Pancreas (tissue), 10 donors: ENCODE data around the gene B9D2. TPM values are rescaled to one million over a fixed set of nuclear protein-coding genes. Genes with fewer than 3 reads are reported as not detected.
A peak's percentile ranks its signal among the peaks of the same experiment; 100 is the strongest.

Experiments used
- ATAC-seq, 4 donors: fragments of 200-7000 bp; cut with Tn5 transposase; one replicate each; pipeline versions ENCODE4 v1.8.0 to v1.9.1; 2020; ENCODE audit warnings: mild to moderate bottlenecking in 4 of 4, moderate library complexity in 4 of 4
- DNase-seq, 6 donors: peaks; one replicate each; pipeline ENCODE4 v3.0.0-alpha.2; 2020
- FAIRE-seq: peaks from 2 replicates; lab custom pipeline; 2012; peaks lifted over from hg19 to GRCh38; lab: Jason Lieb, UNC
- H3K27ac ChIP-seq, 4 donors: fragments of 200-600 bp; sonication (generic); 1 replicate in 3 of 4; 2 replicates in 1 of 4; pipeline versions ENCODE4 v1.5.0 to v1.8.0; 2020
- H3K27me3 ChIP-seq, 4 donors: fragments of 200-600 bp; one replicate each; pipeline ENCODE4 v1.8.0; 2021
- H3K36me3 ChIP-seq, 3 donors: fragments of 200-600 bp; sonication (generic) in 1 of 3; one replicate each; pipeline versions ENCODE4 v1.5.0 to v1.8.0; 2020 to 2021
- H3K4me1 ChIP-seq, 3 donors: fragments of 200-600 bp; one replicate each; pipeline ENCODE4 v1.8.0; 2021
- H3K4me3 ChIP-seq, 4 donors: fragments of 200-600 bp; sonication (generic) in 2 of 4; one replicate each; pipeline versions ENCODE4 v1.5.0 to v1.8.0; 2020 to 2021
- H3K9me3 ChIP-seq, 4 donors: fragments of 200-600 bp; one replicate each; pipeline ENCODE4 v1.8.0; 2021
- CTCF ChIP-seq, 4 donors: fragments of 200-600 bp; sonication (generic) in 3 of 4; IDR thresholded peaks; one replicate each; pipeline versions ENCODE4 v1.5.0 to v1.8.0; 2021; ENCODE audit warnings: antibody characterized with exemption in 4 of 4
- WGBS, 2 donors: extraction: QIAGEN DNeasy Blood & Tissue Kit; methylation state at CpG; one replicate each; pipeline ENCODE4 v1.1.7; 2013; 5-methylcytosine and 5-hydroxymethylcytosine counted together
- intact Hi-C, 3 donors: fragments of 100-400 bp; cut with DNase I; formaldehyde crosslinking; loops; one replicate each; pipeline versions ENCODE4 v1.11.1 to v1.14.2; 2022
- polyA plus RNA-seq, 2 donors: library from polyadenylated mRNA; stranded (reverse); fragments of 200-250 nt; gene quantifications; one replicate each; pipeline ENCODE4 v1.2.3, GENCODE V29; 2013
- total RNA-seq, 6 donors: library from RNA; stranded (reverse); fragmentation: NEBNext Ultra II Directional in 4 of 6; extraction: Animal tissue kit (Norgen Biotek cat#: 25700) in 4 of 6; gene quantifications; one replicate each; pipeline versions ENCODE4 v1.2.1 to v1.2.4, GENCODE V29; 2021 to 2023
- donor health status: healthy with polysubstance abuse.
- donor health status: DM: no; HTN: no; CAD: no; lungs with moderate emphysema.
- donor health status: DM: no; HTN: no; CAD: no.
- donor health status: control.
- donor health status: control.
- donor health status: Bipolar disorder and iron deficiency.
- donor health status: DM: yes; HTN: yes; CAD: no.
- donor health status: DM: no; HTN: no; CAD: no.
- donor health status: DM: no; HTN: no; CAD: no.
- donor health status: DM: yes; HTN: yes; CAD: no.

Gene B9D2
- total and polyA plus RNA-seq, 8 donors: 1.5 to 7.5 (median 3.1) TPM

GRCh38 chr19:41399091-41399490 is 35.1 kb upstream of the B9D2 start:
- Histone ChIP-seq H3K36me3 (no peaks in the 10 kb centered on the region), H3K4me3 (peak overlapping the region in 2 of 4 donors; percentile 87 to 95), H3K27ac (no peak overlapping the region), H3K4me1 (peaks cover 0 to 19% (median 9%) of the 10 kb centered on the region in 3 donors), H3K27me3 (no peaks in the 10 kb centered on the region), H3K9me3 (no peaks in the 10 kb centered on the region)
- intact Hi-C loops: no loop called here
- FAIRE-seq (no peak), ATAC-seq (no peak), DNase-seq (no peak)
- TF ChIP-seq CTCF (IDR thresholded peaks at IDR 0.05): no peak
- 42 to 53% methylated on average over 3 of the region's 3 CpGs for WGBS, 2 donors

- Histone ChIP-seq H3K9me3 (no peaks in the 10 kb centered on the region), H3K4me1 (peaks cover 0 to 19% (median 9%) of the 10 kb centered on the region in 3 donors), H3K27me3 (no peaks in the 10 kb centered on the region), H3K4me3 (peak overlapping the region; percentile 51 to 95 (median 76)), H3K27ac (no peak overlapping the region), H3K36me3 (no peaks in the 10 kb centered on the region)
- intact Hi-C loops: no loop called here
- no peak for TF ChIP-seq CTCF (IDR thresholded peaks at IDR 0.05)
- FAIRE-seq (no peak), DNase-seq (no peak), ATAC-seq (no peak)
- WGBS, 2 donors: 14% methylated on average over 3 of the region's 3 CpGs
Observed at GRCh38 chr19:41398598-41398997, 34.6 kb upstream of the B9D2 start.

GRCh38 chr19:41398050-41398418 is 34.1 kb upstream of the B9D2 start:
- WGBS, 2 donors: 0% methylated on average over 5 of the region's 5 CpGs
- DNase-seq (no peak), FAIRE-seq (no peak), ATAC-seq (peak in 1 of 4 donors; percentile 1)
- H3K4me3 ChIP-seq: peak overlapping the region; percentile 51 to 95 (median 76)
- TF ChIP-seq CTCF (IDR thresholded peaks at IDR 0.05): no peak
- H3K9me3 ChIP-seq: no peaks in the 10 kb centered on the region
- peak overlapping the region; percentile 93 to 99 (median 96) for H3K27ac ChIP-seq
- no peaks in the 10 kb centered on the region for H3K27me3 ChIP-seq
- peaks cover 0 to 16% (median 9%) of the 10 kb centered on the region in 3 donors for H3K4me1 ChIP-seq
- intact Hi-C loops: no loop called here
- H3K36me3 ChIP-seq: no peaks in the 10 kb centered on the region

GRCh38 chr19:41397086-41398049 is 33.4 kb upstream of the B9D2 start, which contains the start of the genes BCKDHA and EXOSC5:
TSS of gene BCKDHA (plus strand) at chr19:41397818. CDS start at chr19:41397828, 10 bp downstream.
TSS of gene EXOSC5 (minus strand) at chr19:41397359. CDS start at chr19:41397328, 31 bp downstream.
- H3K36me3 ChIP-seq: no peaks in the 10 kb centered on the region
- H3K4me3 ChIP-seq: peak within 1 kb of the TSS; percentile 64 to 95 (median 82)
- 0 to 1% methylated on average over 50 of the region's 50 CpGs for WGBS, 2 donors
- intact Hi-C loops: no loop called here
- peak within 1 kb of the TSS; percentile 93 to 99 (median 96) for H3K27ac ChIP-seq
- peaks cover 0 to 16% (median 9%) of the 10 kb centered on the region in 3 donors for H3K4me1 ChIP-seq
- peak; percentile 97 to 100 (median 100) for DNase-seq
- H3K27me3 ChIP-seq: no peaks in the 10 kb centered on the region
- H3K9me3 ChIP-seq: no peaks in the 10 kb centered on the region
- peak; percentile 96 to 99 (median 97) for ATAC-seq
- peak; percentile 95 for FAIRE-seq
- TF ChIP-seq CTCF (IDR thresholded peaks at IDR 0.05): no peak
